Ascending aorta (tissue), 2 donors: Measurements from ENCODE around the gene AGAP1. TPM values are rescaled to one million over a fixed set of nuclear protein-coding genes. Genes with fewer than 3 reads are reported as not detected.

ENCODE experiments used
- DNase-seq, 2 donors: peaks; one replicate each; pipeline ENCODE4 v3.0.0-alpha.2; 2019; ENCODE audit warnings: low spot score in 2 of 2
- H3K27ac ChIP-seq, 2 donors: fragments of 200-600 bp; sonication (generic); one replicate each; pipeline ENCODE4 v1.5.1; 2016 to 2017; ENCODE audit warnings: mild to moderate bottlenecking in 1 of 2
- H3K27me3 ChIP-seq: fragments of 200-600 bp; sonication (generic); one replicate; pipeline ENCODE4 v1.5.1; 2017
- H3K36me3 ChIP-seq, 2 donors: fragments of 200-600 bp; sonication (generic); one replicate each; pipeline ENCODE4 v1.5.1; 2016
- H3K4me1 ChIP-seq, 2 donors: fragments of 200-600 bp; sonication (generic); one replicate each; pipeline ENCODE4 v1.5.1; 2016 to 2017; ENCODE audit warnings: mild to moderate bottlenecking in 1 of 2
- H3K4me3 ChIP-seq, 2 donors: fragments of 200-600 bp; sonication (generic); one replicate each; pipeline ENCODE4 v1.5.1; 2016 to 2017; ENCODE audit warnings: mild to moderate bottlenecking in 1 of 2
- H3K9me3 ChIP-seq, 2 donors: fragments of 200-600 bp; sonication (generic); one replicate each; pipeline ENCODE4 v1.5.1; 2016
- intact Hi-C: fragments of 100-400 bp; cut with DNase I; formaldehyde crosslinking; loops from one replicate; pipeline ENCODE4 v1.15.1; 2023
- total RNA-seq: library from RNA; depleted of rRNA; stranded (reverse); fragments of >200 nt; gene quantifications from one replicate; pipeline ENCODE4 v1.1.0, GENCODE V29; 2016
- TF ChIP-seq, protein P1 (sequence below), 3 experiments: fragments of 200-600 bp in 2 of 3; fragments of 450-650 bp in 1 of 3; sonication (generic) in 2 of 3; IDR thresholded peaks; one replicate each; pipeline ENCODE4 v1.5.1; 2016 to 2019; ENCODE audit warnings: antibody characterized with exemption in 3 of 3, mild to moderate bottlenecking in 1 of 3, moderate library complexity in 1 of 3

The AGAP1 gene
- total RNA-seq, 1 donor from 2014 or later: 19.7 TPM

DNA sequence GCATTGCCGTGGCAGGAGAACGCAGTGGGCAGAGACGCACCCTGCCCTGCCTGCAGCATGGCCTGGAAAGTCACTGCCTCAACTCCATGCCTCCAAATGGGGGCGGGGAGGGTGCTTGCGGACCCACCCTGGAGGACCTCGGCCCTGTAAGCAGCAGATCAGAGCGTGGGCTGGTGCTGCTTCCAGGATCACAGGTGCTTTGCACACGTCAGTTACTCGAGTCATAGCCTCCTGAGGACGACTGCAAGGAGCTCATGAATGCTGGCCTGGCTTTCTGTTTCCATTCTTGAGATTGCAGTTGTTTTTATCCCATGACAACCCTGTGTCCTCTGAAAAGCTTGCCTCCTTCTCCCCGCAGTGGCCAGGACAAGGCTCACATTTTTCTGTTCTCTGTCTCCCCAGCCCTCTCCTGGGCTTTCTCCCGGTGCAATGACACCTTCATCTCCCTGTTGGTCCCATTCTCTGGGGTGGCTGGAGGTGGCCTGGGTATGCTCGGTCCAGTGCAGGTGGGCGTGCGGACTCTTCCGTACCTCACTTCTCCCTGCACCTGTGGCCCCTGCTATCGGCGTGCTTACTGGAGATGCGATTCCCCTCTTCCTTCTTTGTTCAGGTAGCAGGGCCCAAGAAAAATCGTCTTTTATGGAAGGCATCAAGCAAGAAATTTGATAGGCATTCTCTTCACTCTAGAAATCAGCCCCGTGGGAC, 466.3 kb downstream of the AGAP1 start:
- H3K27me3 ChIP-seq: no peaks in the 10 kb centered on the region
- no peak for DNase-seq
- H3K9me3 ChIP-seq: no peaks in the 10 kb centered on the region
- no peak overlapping the region for H3K27ac ChIP-seq
- intact Hi-C loops: no loop called here
- no peaks in the 10 kb centered on the region for H3K4me1 ChIP-seq
- no peak overlapping the region for H3K4me3 ChIP-seq
- H3K36me3 ChIP-seq: peaks cover 0 to 3% of the 10 kb centered on the region in 2 donors
- TF ChIP-seq, protein P1, sequence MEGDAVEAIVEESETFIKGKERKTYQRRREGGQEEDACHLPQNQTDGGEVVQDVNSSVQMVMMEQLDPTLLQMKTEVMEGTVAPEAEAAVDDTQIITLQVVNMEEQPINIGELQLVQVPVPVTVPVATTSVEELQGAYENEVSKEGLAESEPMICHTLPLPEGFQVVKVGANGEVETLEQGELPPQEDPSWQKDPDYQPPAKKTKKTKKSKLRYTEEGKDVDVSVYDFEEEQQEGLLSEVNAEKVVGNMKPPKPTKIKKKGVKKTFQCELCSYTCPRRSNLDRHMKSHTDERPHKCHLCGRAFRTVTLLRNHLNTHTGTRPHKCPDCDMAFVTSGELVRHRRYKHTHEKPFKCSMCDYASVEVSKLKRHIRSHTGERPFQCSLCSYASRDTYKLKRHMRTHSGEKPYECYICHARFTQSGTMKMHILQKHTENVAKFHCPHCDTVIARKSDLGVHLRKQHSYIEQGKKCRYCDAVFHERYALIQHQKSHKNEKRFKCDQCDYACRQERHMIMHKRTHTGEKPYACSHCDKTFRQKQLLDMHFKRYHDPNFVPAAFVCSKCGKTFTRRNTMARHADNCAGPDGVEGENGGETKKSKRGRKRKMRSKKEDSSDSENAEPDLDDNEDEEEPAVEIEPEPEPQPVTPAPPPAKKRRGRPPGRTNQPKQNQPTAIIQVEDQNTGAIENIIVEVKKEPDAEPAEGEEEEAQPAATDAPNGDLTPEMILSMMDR (IDR thresholded peaks at IDR 0.05): no peak

DNA sequence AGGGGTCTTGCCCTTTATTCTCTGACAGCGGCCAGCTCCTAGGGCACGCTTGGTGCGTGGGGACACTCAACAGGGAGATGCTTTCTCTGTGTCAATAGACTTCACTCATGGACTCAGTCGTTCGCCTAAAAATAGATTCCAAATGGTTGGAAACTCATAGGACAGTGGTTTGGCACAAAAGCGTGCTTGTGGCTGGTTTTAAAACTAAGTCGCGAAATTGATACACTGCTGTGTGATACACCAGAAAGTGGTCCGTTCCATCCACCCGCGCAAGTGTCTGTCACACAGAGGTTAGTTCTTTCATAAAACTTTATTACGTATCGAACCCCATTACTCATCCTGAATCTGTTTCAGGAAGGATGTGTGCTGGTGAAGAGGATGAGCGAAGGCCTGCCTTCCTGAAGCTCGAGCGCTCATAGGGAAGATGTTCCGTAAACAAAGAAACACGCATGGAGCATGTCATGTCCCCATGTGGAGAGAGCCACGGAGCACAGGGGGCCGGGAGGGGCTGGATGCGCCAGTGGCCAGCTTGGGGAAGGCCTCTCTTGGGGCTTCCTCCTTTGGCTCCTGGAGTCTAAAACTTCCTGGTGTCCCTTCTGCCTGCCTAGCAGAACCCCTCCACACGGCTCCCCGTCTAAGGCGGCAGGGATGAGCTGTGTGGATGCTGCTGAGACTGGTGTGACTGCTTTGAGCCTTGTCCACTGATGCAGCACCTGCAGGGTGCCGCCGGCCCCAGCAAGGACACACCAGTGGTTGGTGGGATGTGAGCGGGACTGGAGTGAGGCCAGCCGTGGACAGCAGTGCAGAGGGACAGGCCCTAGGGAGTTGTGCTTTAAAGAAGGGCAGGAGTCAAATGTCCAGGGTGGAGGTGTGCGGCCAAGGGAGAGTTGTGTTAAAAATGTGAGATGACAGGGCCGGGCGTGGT, 467.1 kb downstream of the AGAP1 start:
- Histone ChIP-seq H3K4me3 (no peak overlapping the region), H3K27me3 (no peaks in the 10 kb centered on the region), H3K9me3 (no peaks in the 10 kb centered on the region), H3K27ac (no peak overlapping the region), H3K4me1 (no peaks in the 10 kb centered on the region), H3K36me3 (peaks cover 0 to 3% of the 10 kb centered on the region in 2 donors)
- no peak for DNase-seq
- TF ChIP-seq, protein P1 (IDR thresholded peaks at IDR 0.05): no peak
- intact Hi-C loops: no loop called here

GRCh38 chr2:235961711-235962110, 467.9 kb downstream of the AGAP1 start:
- Histone ChIP-seq H3K9me3 (no peaks in the 10 kb centered on the region), H3K27me3 (no peaks in the 10 kb centered on the region), H3K27ac (no peak overlapping the region), H3K4me1 (no peaks in the 10 kb centered on the region), H3K4me3 (no peak overlapping the region), H3K36me3 (peaks cover 0 to 3% of the 10 kb centered on the region in 2 donors)
- intact Hi-C loops: no loop called here
- TF ChIP-seq, protein P1 (IDR thresholded peaks at IDR 0.05): no peak
- DNase-seq: no peak

DNA sequence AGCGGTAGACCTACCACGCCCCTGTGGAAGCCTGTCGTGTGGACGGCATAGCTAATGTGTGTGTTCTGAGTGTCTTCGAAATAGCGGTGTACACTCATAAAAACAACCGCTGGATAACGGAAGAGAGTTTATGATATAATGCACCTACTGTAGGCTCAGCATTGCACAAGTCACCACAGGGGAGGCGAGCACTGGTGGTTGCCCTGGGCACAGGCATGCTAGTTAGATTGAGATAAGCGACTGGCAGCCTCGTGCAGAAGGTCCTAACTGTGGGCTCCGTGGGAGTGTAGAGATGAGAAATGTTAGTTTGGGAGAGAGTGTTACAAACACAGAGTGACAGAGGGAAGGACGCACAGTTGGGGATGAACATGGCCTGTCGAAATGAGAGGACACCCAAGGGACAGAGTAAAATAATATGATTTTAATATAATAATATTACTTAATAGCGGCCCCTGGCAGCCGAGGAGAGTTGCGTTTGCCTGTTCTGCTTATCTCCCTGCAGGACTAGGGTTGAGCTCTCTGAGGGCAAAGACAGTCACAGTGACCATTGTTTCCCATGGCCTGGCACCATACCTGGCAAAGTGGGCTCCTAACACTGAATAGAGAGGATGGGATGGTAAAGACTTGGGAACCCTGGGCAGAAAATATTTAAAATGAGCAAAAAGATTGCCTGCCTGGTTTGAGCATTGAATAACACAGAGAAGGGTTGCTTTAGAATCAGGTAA, 470.2 kb downstream of the AGAP1 start:
- Histone ChIP-seq H3K9me3 (no peaks in the 10 kb centered on the region), H3K27ac (no peak overlapping the region), H3K36me3 (peaks cover 0 to 6% of the 10 kb centered on the region in 2 donors), H3K27me3 (no peaks in the 10 kb centered on the region), H3K4me1 (no peaks in the 10 kb centered on the region), H3K4me3 (no peak overlapping the region)
- no peak for DNase-seq
- TF ChIP-seq, protein P1 (IDR thresholded peaks at IDR 0.05): no peak
- intact Hi-C loops: no loop called here

- H3K4me1 ChIP-seq: no peaks in the 10 kb centered on the region
- no peak overlapping the region for H3K27ac ChIP-seq
- H3K9me3 ChIP-seq: no peaks in the 10 kb centered on the region
- DNase-seq: no peak
- intact Hi-C loops: no loop called here
- H3K4me3 ChIP-seq: no peak overlapping the region
- peaks cover 3 to 9% of the 10 kb centered on the region in 2 donors for H3K36me3 ChIP-seq
- H3K27me3 ChIP-seq: no peaks in the 10 kb centered on the region
- TF ChIP-seq, protein P1 (IDR thresholded peaks at IDR 0.05): no peak
These were observed 471.0 kb downstream of the AGAP1 start for GRCh38 chr2:235964787-235965390.
